HCT116 (cell line): ENCODE data around the gene PSTPIP2.

Experiments
- ATF3 ChIP-seq: IDR thresholded peaks from 2 replicates; pipeline ENCODE4 v1.6.1; 2012
- CTCF ChIP-seq, 3 experiments: fragments of 200-600 bp in 1 of 3; sonication (generic) in 1 of 3; IDR thresholded peaks in 2 of 3; conservative IDR thresholded peaks in 1 of 3; 2 replicates each; pipeline ENCODE4 v1.5.1; 2012 to 2017; ENCODE audit warnings: low read depth in 2 of 3, low read length in 2 of 3, antibody characterized with exemption in 1 of 3, borderline replicate concordance in 1 of 3, control low read depth in 1 of 3, mild to moderate bottlenecking in 1 of 3, mixed read lengths in 1 of 3, mixed run types in 1 of 3, moderate library complexity in 1 of 3; ENCODE audit not compliant: insufficient read depth in 1 of 3
- EZH2 ChIP-seq: fragments of 200-600 bp; sonication (generic); IDR thresholded peaks from 2 replicates; pipeline ENCODE4 v1.6.1; 2017; ENCODE audit warnings: antibody characterized with exemption, mixed run types
- EZH2phosphoT487 ChIP-seq: fragments of 200-600 bp; IDR thresholded peaks from 2 replicates; pipeline ENCODE4 v1.6.1; 2018; ENCODE audit warnings: antibody characterized with exemption, borderline replicate concordance
- JUND ChIP-seq: IDR thresholded peaks from 2 replicates; pipeline ENCODE4 v1.6.1; 2012
- POLR2A ChIP-seq: IDR thresholded peaks from 2 replicates; pipeline ENCODE4 v1.7.0; 2011; ENCODE audit warnings: borderline replicate concordance; ENCODE audit not compliant: insufficient read depth, insufficient read length; ENCODE audit errors: extremely low read depth
- POLR2AphosphoS5 ChIP-seq: IDR thresholded peaks from 2 replicates; pipeline ENCODE4 v1.6.1; 2011; ENCODE audit warnings: mild to moderate bottlenecking, low read depth, low read length, moderate library complexity
- REST ChIP-seq: IDR thresholded peaks from 2 replicates; pipeline ENCODE4 v1.6.1; 2012; ENCODE audit warnings: low read depth

GRCh38 chr18:46002934-46003333, 69.1 kb downstream of the PSTPIP2 start:
- TF ChIP-seq CTCF (IDR thresholded peaks at IDR 0.05 in 2 of 3, conservative IDR thresholded peaks at IDR 0.05 in 1 of 3; ENCODE audit: borderline replicate concordance in 1 of 3, insufficient read depth in 1 of 3, low read depth in 2 of 3, low read length in 2 of 3) (no peak), JUND (no peak), POLR2AphosphoS5 (no peak), ATF3 (no peak), REST (no peak), POLR2A (no peak), EZH2phosphoT487 (no peak), EZH2 (no peak)
